NB4 (cell line): ENCODE results near the gene CCDC68.

ENCODE experiments used
- POLR2A ChIP-seq: IDR thresholded peaks from 2 replicates; pipeline ENCODE4 v1.6.1; 2011; ENCODE audit warnings: mild to moderate bottlenecking; ENCODE audit not compliant: insufficient read length; ENCODE audit errors: extremely low read depth
- TF ChIP-seq, protein P1 (sequence below): IDR thresholded peaks from one replicate; pipeline ENCODE4 v1.5.1; 2012; ENCODE audit warnings: low read depth, low read length
- TF ChIP-seq, protein P2 (sequence below): IDR thresholded peaks from 2 replicates; pipeline ENCODE4 v1.6.1; 2011; ENCODE audit warnings: low read depth, low read length

DNA sequence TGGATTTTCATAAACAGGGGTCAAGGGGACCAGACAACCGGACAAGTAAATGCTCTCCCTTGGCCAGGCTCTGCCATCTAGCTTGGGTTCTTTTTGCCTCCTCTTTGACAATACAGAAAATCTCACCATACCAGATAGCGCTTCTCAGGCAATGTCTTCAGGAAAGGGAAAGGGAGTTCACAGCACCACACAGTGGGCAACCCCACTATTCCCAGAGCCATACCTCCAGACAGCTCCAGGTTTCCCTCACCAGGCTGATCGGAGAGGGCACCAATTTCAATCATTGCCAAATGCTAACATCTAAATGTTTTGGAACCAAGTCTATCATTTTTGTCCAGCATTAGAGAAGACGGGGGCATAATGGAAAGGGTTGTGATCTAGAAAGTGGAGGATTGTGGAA, 28.1 kb downstream of the CCDC68 start:
- TF ChIP-seq, protein P1, sequence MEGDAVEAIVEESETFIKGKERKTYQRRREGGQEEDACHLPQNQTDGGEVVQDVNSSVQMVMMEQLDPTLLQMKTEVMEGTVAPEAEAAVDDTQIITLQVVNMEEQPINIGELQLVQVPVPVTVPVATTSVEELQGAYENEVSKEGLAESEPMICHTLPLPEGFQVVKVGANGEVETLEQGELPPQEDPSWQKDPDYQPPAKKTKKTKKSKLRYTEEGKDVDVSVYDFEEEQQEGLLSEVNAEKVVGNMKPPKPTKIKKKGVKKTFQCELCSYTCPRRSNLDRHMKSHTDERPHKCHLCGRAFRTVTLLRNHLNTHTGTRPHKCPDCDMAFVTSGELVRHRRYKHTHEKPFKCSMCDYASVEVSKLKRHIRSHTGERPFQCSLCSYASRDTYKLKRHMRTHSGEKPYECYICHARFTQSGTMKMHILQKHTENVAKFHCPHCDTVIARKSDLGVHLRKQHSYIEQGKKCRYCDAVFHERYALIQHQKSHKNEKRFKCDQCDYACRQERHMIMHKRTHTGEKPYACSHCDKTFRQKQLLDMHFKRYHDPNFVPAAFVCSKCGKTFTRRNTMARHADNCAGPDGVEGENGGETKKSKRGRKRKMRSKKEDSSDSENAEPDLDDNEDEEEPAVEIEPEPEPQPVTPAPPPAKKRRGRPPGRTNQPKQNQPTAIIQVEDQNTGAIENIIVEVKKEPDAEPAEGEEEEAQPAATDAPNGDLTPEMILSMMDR, result no peak
- TF ChIP-seq, protein P2, sequence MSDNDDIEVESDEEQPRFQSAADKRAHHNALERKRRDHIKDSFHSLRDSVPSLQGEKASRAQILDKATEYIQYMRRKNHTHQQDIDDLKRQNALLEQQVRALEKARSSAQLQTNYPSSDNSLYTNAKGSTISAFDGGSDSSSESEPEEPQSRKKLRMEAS, result no peak
- TF ChIP-seq POLR2A, result no peak
